Neural cell (in vitro differentiated cells): Measurements from ENCODE around the gene MACROH2A1. TPM values are rescaled to one million over a fixed set of nuclear protein-coding genes. Genes with fewer than 3 reads are reported as not detected.

Experiments
- H2AFZ ChIP-seq: fragments of 200-600, 300-800 bp; sonication (generic), shearing (Covaris generic); 2 replicates; pipeline ENCODE4 v1.6.0; 2014; ENCODE audit warnings: low read depth, mild to moderate bottlenecking, antibody characterized with exemption, low read length, moderate library complexity
- H3F3A ChIP-seq: fragments of 200-600 bp; shearing (Covaris generic); 2 replicates; pipeline ENCODE4 v1.6.1; 2016; ENCODE audit warnings: mild to moderate bottlenecking, moderate library complexity, mixed read lengths, antibody characterized with exemption, low read length; ENCODE audit not compliant: insufficient read depth, poor library complexity, severe bottlenecking
- H3K27ac ChIP-seq: fragments of 200-600, 300-800 bp; sonication (generic), shearing (Covaris generic); 2 replicates; pipeline ENCODE4 v1.5.1; 2014; ENCODE audit warnings: mild to moderate bottlenecking, low read length, moderate library complexity
- H3K27me3 ChIP-seq: fragments of 300-800, 200-600 bp; sonication (generic), shearing (Covaris generic); 2 replicates; pipeline ENCODE4 v1.6.0; 2014; ENCODE audit warnings: mild to moderate bottlenecking, low read depth, low read length, moderate library complexity; ENCODE audit not compliant: insufficient read depth
- H3K36me3 ChIP-seq: fragments of 300-800, 200-600 bp; sonication (generic), shearing (Covaris generic); 2 replicates; pipeline ENCODE4 v1.5.1; 2014; ENCODE audit warnings: mild to moderate bottlenecking, antibody characterized with exemption, low read length, moderate library complexity; ENCODE audit not compliant: insufficient read depth
- H3K4me2 ChIP-seq: fragments of 300-800, 200-600 bp; sonication (generic), shearing (Covaris generic); 2 replicates; pipeline ENCODE4 v1.6.0; 2014; ENCODE audit warnings: mild to moderate bottlenecking, low read length
- H3K4me3 ChIP-seq: fragments of 300-800, 200-600 bp; sonication (generic), shearing (Covaris generic); 2 replicates; pipeline ENCODE4 v1.5.1; 2014; ENCODE audit warnings: mild to moderate bottlenecking, low read length, moderate library complexity
- H3K79me2 ChIP-seq: fragments of 200-600 bp; shearing (Covaris generic); replicated peaks from 2 replicates; pipeline ENCODE4 v1.6.0; 2014; ENCODE audit warnings: mild to moderate bottlenecking, low read length, moderate library complexity; ENCODE audit not compliant: insufficient read depth
- H3K9ac ChIP-seq: fragments of 300-800, 200-600 bp; sonication (generic), shearing (Covaris generic); 2 replicates; pipeline ENCODE4 v1.6.1; 2016; ENCODE audit warnings: mild to moderate bottlenecking, low read length, mixed read lengths
- H3K9me2 ChIP-seq: fragments of 200-600 bp; shearing (Covaris generic); 2 replicates; pipeline ENCODE4 v1.6.1; 2016; ENCODE audit warnings: mild to moderate bottlenecking, low read length, mixed read lengths; ENCODE audit not compliant: insufficient read depth
- H3K9me3 ChIP-seq: fragments of 200-600, 300-800 bp; sonication (generic), shearing (Covaris generic); 2 replicates; pipeline ENCODE4 v1.6.1; 2016; ENCODE audit warnings: mild to moderate bottlenecking, mixed run types, low read length, moderate library complexity, mixed read lengths
- H4K20me1 ChIP-seq: fragments of 200-600 bp; shearing (Covaris generic); 2 replicates; pipeline ENCODE4 v1.6.1; 2016; ENCODE audit warnings: mild to moderate bottlenecking, mixed run types; ENCODE audit not compliant: insufficient read depth
- CTCF ChIP-seq: fragments of 450-650 bp; IDR thresholded peaks from 2 replicates; pipeline ENCODE4 v1.5.1; 2014; ENCODE audit warnings: antibody characterized with exemption, mild to moderate bottlenecking, moderate library complexity; ENCODE audit not compliant: poor library complexity, severe bottlenecking
- EP300 ChIP-seq: fragments of 450-650 bp; conservative IDR thresholded peaks from 2 replicates; pipeline ENCODE4 v1.6.1; 2014; ENCODE audit warnings: antibody characterized with exemption, mild to moderate bottlenecking, moderate library complexity; ENCODE audit not compliant: poor library complexity, severe bottlenecking
- EZH2 ChIP-seq: fragments of 200-600, 300-800 bp; shearing (Covaris generic), sonication (generic); IDR thresholded peaks from 2 replicates; pipeline ENCODE4 v1.6.1; 2014; ENCODE audit warnings: antibody characterized with exemption, low read length, borderline replicate concordance, mild to moderate bottlenecking; ENCODE audit not compliant: insufficient read depth, poor library complexity, severe bottlenecking
- MXI1 ChIP-seq: fragments of 450-650 bp; conservative IDR thresholded peaks from 2 replicates; pipeline ENCODE4 v1.6.1; 2014; ENCODE audit warnings: antibody characterized with exemption, mild to moderate bottlenecking; ENCODE audit not compliant: poor library complexity, severe bottlenecking
- POLR2AphosphoS5 ChIP-seq: IDR thresholded peaks from 2 replicates; pipeline ENCODE4 v1.6.1; 2012
- RAD21 ChIP-seq: fragments of 450-650 bp; conservative IDR thresholded peaks from 2 replicates; pipeline ENCODE4 v1.6.1; 2014; ENCODE audit warnings: antibody characterized with exemption, mild to moderate bottlenecking, moderate library complexity
- REST ChIP-seq: IDR thresholded peaks from 2 replicates; pipeline ENCODE4 v1.6.1; 2012; ENCODE audit warnings: borderline replicate concordance
- SMC3 ChIP-seq: fragments of 450-650 bp; conservative IDR thresholded peaks from 2 replicates; pipeline ENCODE4 v1.6.1; 2014; ENCODE audit warnings: antibody characterized with exemption, mild to moderate bottlenecking, moderate library complexity; ENCODE audit not compliant: poor library complexity
- TAF1 ChIP-seq: IDR thresholded peaks from 2 replicates; pipeline ENCODE4 v1.6.1; 2012; ENCODE audit warnings: low read depth
- polyA plus RNA-seq: library from polyadenylated mRNA; depleted of rRNA; stranded (reverse); fragments of >200 nt; gene quantifications from 2 replicates; pipeline ENCODE4 v1.2.3, GENCODE V29; 2014

MACROH2A1 gene
- polyA plus RNA-seq, 1 donor from 2014 or later: 351 TPM

- TF ChIP-seq RAD21: no peak
- TF ChIP-seq REST: no peak
- TF ChIP-seq CTCF: no peak
- no peak for TF ChIP-seq EP300
- no peak for TF ChIP-seq TAF1
- TF ChIP-seq SMC3: no peak
- no peak for TF ChIP-seq EZH2
- TF ChIP-seq POLR2AphosphoS5: no peak
- TF ChIP-seq MXI1: no peak
- no peak overlapping the region for H3K27ac ChIP-seq
- no peaks in the 10 kb centered on the region for H4K20me1 ChIP-seq
- no peaks in the 10 kb centered on the region for H3K36me3 ChIP-seq
- H2AFZ ChIP-seq: no peak overlapping the region
- H3K9me2 ChIP-seq: no peaks in the 10 kb centered on the region
- H3K79me2 ChIP-seq: peaks cover 91% of the 10 kb centered on the region
- no peaks in the 10 kb centered on the region for H3K9me3 ChIP-seq
- H3K9ac ChIP-seq: no peak overlapping the region
- no peaks in the 10 kb centered on the region for H3K27me3 ChIP-seq
- no peak overlapping the region for H3K4me2 ChIP-seq
- no peak overlapping the region for H3K4me3 ChIP-seq
- no peaks in the 10 kb centered on the region for H3F3A ChIP-seq
These were observed 5.3 kb downstream of the MACROH2A1 start for GRCh38 chr5:135393691-135394090.

GRCh38 chr5:135393229-135393628 is 5.8 kb downstream of the MACROH2A1 start:
- Histone ChIP-seq H3K9me2 (no peaks in the 10 kb centered on the region), H3F3A (no peaks in the 10 kb centered on the region), H3K9me3 (no peaks in the 10 kb centered on the region), H3K27me3 (no peaks in the 10 kb centered on the region), H3K4me2 (no peak overlapping the region), H4K20me1 (no peaks in the 10 kb centered on the region), H3K27ac (no peak overlapping the region), H3K36me3 (no peaks in the 10 kb centered on the region), H3K9ac (no peak overlapping the region), H3K79me2 (peaks cover 88% of the 10 kb centered on the region), H3K4me3 (no peak overlapping the region), H2AFZ (no peak overlapping the region)
- TF ChIP-seq EP300: no peak
- TF ChIP-seq RAD21: no peak
- no peak for TF ChIP-seq CTCF
- TF ChIP-seq REST: no peak
- TF ChIP-seq TAF1: no peak
- no peak for TF ChIP-seq SMC3
- no peak for TF ChIP-seq POLR2AphosphoS5
- TF ChIP-seq EZH2: no peak
